Measurements from ENCODE around the gene BMP2K.
"Not testable (repeated sequence)": the region's sequence is repeated elsewhere in the genome, so short reads cannot be mapped to it uniquely, and the experiment has no call there.

BMP2K gene

GRCh38 chr4:78796526-78796925, 20.4 kb downstream of the BMP2K start:
- DNase-seq = no peak

GRCh38 chr4:78797777-78798284, 21.7 kb downstream of the BMP2K start:
- no peak for DNase-seq

- no peak for DNase-seq
These were observed 23.7 kb downstream of the BMP2K start for GRCh38 chr4:78799551-78800495.

GRCh38 chr4:78800965-78801364, 24.8 kb downstream of the BMP2K start:
- DNase-seq = no peak

GRCh38 chr4:78803983-78804382, 27.8 kb downstream of the BMP2K start:
- no peak for DNase-seq

- DNase-seq = no peak
These were observed 30.9 kb downstream of the BMP2K start for GRCh38 chr4:78806943-78807460.

- no peak for DNase-seq
These were observed 33.1 kb downstream of the BMP2K start for GRCh38 chr4:78809295-78809694.

- no peak for DNase-seq
These were observed 34.0 kb downstream of the BMP2K start for GRCh38 chr4:78809928-78810835.

GRCh38 chr4:78811034-78811433, 34.9 kb downstream of the BMP2K start:
- no peak for DNase-seq

- DNase-seq = no peak
These were observed 42.5 kb downstream of the BMP2K start for GRCh38 chr4:78818530-78819079.

- peak; percentile 68 for DNase-seq
These were observed 47.9 kb downstream of the BMP2K start for GRCh38 chr4:78824001-78824400.

GRCh38 chr4:78827191-78827590, 51.0 kb downstream of the BMP2K start:
- DNase-seq = no peak

GRCh38 chr4:78829296-78829695, 53.1 kb downstream of the BMP2K start:
- DNase-seq = no peak

- DNase-seq = not testable (repeated sequence)
These were observed 63.5 kb downstream of the BMP2K start for GRCh38 chr4:78839676-78840075.

GRCh38 chr4:78840286-78840685, 64.1 kb downstream of the BMP2K start:
- not testable (repeated sequence) for DNase-seq

GRCh38 chr4:78845472-78845871, 69.3 kb downstream of the BMP2K start:
- peak; percentile 80 for DNase-seq

- DNase-seq = peak; percentile 12
These were observed 70.1 kb downstream of the BMP2K start for GRCh38 chr4:78846258-78846657.

GRCh38 chr4:78862314-78862737, 86.2 kb downstream of the BMP2K start:
- DNase-seq = no peak

GRCh38 chr4:78863254-78863869, 87.2 kb downstream of the BMP2K start:
- DNase-seq = no peak

- DNase-seq = no peak
These were observed 87.8 kb downstream of the BMP2K start for GRCh38 chr4:78863991-78864390.

GRCh38 chr4:78864405-78865024, 88.4 kb downstream of the BMP2K start:
- DNase-seq = peak; percentile 77

- DNase-seq = no peak
These were observed 89.3 kb downstream of the BMP2K start for GRCh38 chr4:78865451-78865850.
